ENCODE results near the gene PLEKHB2. TPM values are rescaled to one million over a fixed set of nuclear protein-coding genes. Genes with fewer than 3 reads are reported as not detected.

Gene PLEKHB2
- total and polyA plus RNA-seq, 10 of the 15 experiments (the other 5 are each of a cell fraction or from before 2014, with no cell fraction given): 12.3 to 55.6 (median 26.2) TPM

- intact Hi-C loops (cut with micrococcal nuclease; ENCODE audit: unreplicated experiment) (no loop called here), in situ Hi-C loops (cut with MboI) (no loop called here)
- Histone ChIP-seq H3K9me3 (replicated peaks; ENCODE audit: control insufficient read depth, insufficient read depth, low read length) (no peaks in the 10 kb centered on the region), H3K79me2 (ENCODE audit: control insufficient read depth, insufficient read depth, low read length) (peaks cover 13% of the 10 kb centered on the region), H2AFZ (ENCODE audit: control insufficient read depth, low read depth, low read length) (no peak overlapping the region), H4K20me1 (ENCODE audit: control insufficient read depth, insufficient read depth) (peaks cover 11% of the 10 kb centered on the region; the same call in 1 of the 2 replicates), H3K4me1 (ENCODE audit: control insufficient read depth, insufficient read depth, low read length) (no peaks in the 10 kb centered on the region), H3K27me3 (replicated peaks in 1 of 2; ENCODE audit: control insufficient read depth in 2 of 2, insufficient read depth in 2 of 2, low read length in 1 of 2) (no peaks in the 10 kb centered on the region), H3K9ac (ENCODE audit: control insufficient read depth, insufficient read depth, low read length) (no peak overlapping the region), H3K27ac (ENCODE audit: control insufficient read depth, insufficient read depth) (no peak overlapping the region), H3K4me2 (ENCODE audit: control insufficient read depth, insufficient read depth) (no peak overlapping the region), H3K36me3 (ENCODE audit: control insufficient read depth in 2 of 2, insufficient read depth in 2 of 2, low read length in 1 of 2) (peaks cover 18 to 56% of the 10 kb centered on the region in 2 experiments), H3K4me3 (no peak overlapping the region)
- DNase-seq (ENCODE audit: low read depth, low spot score): no peak
- ChIA-PET RAD21 (ENCODE audit: unreplicated experiment) (no interaction called here), POLR2A (no interaction called here), CTCF (no interaction called here), SMC1A (ENCODE audit: uncharacterized antibody, unreplicated experiment) (no interaction called here)
- ATAC-seq: no peak
- TF ChIP-seq E2F4 (IDR thresholded peaks at IDR 0.05; ENCODE audit: low read depth, low read length) (no peak), CUX1 (IDR thresholded peaks at IDR 0.05; ENCODE audit: insufficient replicate concordance, low read depth, low read length) (no peak), MLLT1 (IDR thresholded peaks at IDR 0.05) (no peak), MXI1 (IDR thresholded peaks at IDR 0.05; ENCODE audit: low read depth, low read length) (no peak), CREM (IDR thresholded peaks at IDR 0.05; ENCODE audit: low read depth) (no peak), NRF1 (conservative IDR thresholded peaks at IDR 0.05; ENCODE audit: low read depth, low read length) (no peak), NFYB (IDR thresholded peaks at IDR 0.05; ENCODE audit: insufficient read depth, low read depth, low read length) (no peak)
- BruUV-seq (replicated peaks): no TSS peak
- no peak for FAIRE-seq
- 96% methylated on average over 5 of the region's 5 CpGs for WGBS (ENCODE audit: insufficient coverage, insufficient replicate concordance, low lambda C conversion rate, missing lambda C conversion rate)
Observed at GRCh38 chr2:131076707-131077106, 28.4 kb upstream of the PLEKHB2 start.

Data from GM12878 (cell line).